Fibroblast of pulmonary artery (primary cell): ENCODE data around the gene COQ3.
"Not testable (repeated sequence)": the region's sequence is repeated elsewhere in the genome, so short reads cannot be mapped to it uniquely, and the experiment has no call there.

Experiments used
- DNase-seq: peaks from one replicate; pipeline ENCODE4 v3.0.0-alpha.2; 2010; ENCODE audit warnings: low read depth
- H3K4me3 ChIP-seq: replicated peaks from 2 replicates; pipeline ENCODE4 v1.5.1; 2011; ENCODE audit warnings: low read depth, mild to moderate bottlenecking, control low read depth, low read length, moderate library complexity
- TF ChIP-seq, protein P1 (sequence below): IDR thresholded peaks from 2 replicates; pipeline ENCODE4 v1.5.1; 2011; ENCODE audit warnings: mild to moderate bottlenecking, control low read depth, low read length, inconsistent platforms; ENCODE audit errors: missing control alignments

Gene COQ3

DNA sequence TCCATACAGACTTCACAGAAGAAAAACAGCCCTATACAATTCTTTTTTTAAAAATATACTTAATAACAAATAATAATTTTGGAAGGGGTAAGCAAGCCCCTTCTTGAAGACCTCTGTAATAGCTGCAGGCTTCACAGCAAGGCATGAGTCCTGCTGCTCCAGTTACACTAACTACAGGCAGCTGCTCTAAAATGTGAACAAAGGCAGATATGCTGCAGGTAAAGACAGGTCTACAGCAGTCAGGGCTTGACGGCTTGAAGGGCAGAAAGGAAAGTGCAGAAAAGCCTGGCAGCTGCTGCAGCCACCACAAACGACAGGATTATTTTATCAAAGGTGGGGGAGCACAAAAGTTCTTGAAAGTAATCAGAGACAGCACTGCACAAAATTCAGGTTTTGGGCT lies 55.8 kb downstream of the COQ3 start:
- no peak for DNase-seq
- TF ChIP-seq, protein P1, sequence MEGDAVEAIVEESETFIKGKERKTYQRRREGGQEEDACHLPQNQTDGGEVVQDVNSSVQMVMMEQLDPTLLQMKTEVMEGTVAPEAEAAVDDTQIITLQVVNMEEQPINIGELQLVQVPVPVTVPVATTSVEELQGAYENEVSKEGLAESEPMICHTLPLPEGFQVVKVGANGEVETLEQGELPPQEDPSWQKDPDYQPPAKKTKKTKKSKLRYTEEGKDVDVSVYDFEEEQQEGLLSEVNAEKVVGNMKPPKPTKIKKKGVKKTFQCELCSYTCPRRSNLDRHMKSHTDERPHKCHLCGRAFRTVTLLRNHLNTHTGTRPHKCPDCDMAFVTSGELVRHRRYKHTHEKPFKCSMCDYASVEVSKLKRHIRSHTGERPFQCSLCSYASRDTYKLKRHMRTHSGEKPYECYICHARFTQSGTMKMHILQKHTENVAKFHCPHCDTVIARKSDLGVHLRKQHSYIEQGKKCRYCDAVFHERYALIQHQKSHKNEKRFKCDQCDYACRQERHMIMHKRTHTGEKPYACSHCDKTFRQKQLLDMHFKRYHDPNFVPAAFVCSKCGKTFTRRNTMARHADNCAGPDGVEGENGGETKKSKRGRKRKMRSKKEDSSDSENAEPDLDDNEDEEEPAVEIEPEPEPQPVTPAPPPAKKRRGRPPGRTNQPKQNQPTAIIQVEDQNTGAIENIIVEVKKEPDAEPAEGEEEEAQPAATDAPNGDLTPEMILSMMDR: no peak
- H3K4me3 ChIP-seq: no peak overlapping the region

DNA sequence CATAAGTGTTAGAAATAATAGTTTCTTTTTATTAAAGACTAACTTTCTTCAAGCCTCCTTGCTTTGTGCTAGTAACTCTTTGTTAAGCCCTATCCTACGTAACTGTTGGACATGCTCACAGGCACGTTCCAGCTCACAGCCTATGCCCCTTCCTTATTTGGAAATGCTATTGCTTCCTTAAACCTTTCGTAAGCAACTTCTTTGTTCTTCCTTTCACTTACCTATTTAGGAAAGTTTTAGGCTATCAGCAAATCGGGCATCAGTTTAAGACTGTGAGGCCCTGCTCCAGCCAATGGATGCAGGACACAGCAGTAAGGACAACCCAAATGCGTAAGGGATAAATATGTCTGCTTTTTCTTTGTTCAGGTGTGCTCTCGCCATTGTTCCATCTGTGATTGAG lies 58.7 kb downstream of the COQ3 start:
- DNase-seq, H3K4me3 ChIP-seq: not testable (repeated sequence)

DNA sequence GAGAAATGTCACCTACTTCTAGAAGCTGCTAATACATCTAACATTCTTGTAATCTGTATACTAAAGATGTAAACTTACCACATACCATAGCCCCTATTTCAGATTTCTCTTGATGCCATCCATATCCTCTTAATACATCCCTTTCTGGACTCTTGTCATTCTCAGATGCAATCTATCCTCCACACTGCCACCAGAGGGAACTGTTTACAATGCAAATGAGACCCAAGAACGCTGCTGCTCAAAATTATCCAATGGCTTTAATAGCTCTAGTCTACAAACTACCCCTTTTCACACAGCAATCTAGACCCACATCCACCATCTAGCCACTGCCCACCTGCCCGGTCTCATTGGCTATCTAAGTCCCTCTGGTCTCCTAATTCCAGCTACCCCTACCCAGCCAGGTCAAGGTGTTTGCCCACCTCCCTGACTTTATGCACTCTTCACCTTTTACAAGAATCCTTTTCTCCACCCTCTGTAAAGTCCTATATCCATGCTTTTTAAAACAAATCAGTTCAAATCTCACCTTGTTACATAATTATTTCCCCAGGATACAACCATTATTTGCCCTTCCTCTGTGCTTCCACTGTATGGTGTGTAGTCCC lies 59.4 kb downstream of the COQ3 start:
- peak; percentile 70 for DNase-seq
- no peak overlapping the region for H3K4me3 ChIP-seq
- TF ChIP-seq, protein P1: peak; percentile 79

DNA sequence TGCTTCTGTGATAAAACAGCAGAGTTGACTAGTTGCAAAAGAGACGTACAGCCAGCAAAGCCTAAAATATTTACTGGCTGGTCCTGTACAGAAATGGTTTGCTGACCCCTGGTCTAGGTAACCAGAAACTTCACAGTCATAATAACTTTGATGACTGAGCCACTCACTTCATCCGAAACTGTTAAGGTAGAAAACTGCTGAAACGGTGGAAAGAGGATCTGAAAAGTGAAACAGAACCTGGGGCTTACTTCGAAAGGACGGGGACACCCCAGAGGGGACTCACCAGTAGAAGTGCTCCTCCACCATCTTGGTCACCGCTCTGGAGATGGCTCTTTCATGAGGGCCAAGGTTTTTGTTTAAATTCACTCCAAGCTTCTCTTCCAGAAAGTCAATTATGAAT lies 60.9 kb downstream of the COQ3 start:
- no peak overlapping the region for H3K4me3 ChIP-seq
- TF ChIP-seq, protein P1: no peak
- DNase-seq: no peak

DNA sequence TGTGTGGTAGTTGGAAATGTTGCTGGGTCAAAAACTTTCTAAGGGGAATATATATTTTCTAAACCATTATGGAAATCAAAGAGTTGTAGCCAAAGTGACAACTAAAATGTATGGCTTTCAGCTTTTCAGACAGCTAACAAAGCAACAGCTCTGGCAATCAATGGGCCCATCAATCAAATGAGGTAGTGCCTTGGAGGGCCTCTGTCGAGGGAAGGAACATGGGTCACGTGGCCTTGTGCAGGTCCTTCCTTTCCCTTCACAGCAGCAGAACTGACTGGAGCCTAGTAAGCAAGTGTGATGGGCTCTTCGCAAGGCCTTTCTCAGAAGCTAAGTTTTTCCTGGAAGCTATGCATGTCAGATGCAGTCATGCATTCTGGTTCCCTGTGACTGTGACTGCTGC lies 62.5 kb downstream of the COQ3 start:
- no peak for DNase-seq
- TF ChIP-seq, protein P1: no peak
- H3K4me3 ChIP-seq: no peak overlapping the region

DNA sequence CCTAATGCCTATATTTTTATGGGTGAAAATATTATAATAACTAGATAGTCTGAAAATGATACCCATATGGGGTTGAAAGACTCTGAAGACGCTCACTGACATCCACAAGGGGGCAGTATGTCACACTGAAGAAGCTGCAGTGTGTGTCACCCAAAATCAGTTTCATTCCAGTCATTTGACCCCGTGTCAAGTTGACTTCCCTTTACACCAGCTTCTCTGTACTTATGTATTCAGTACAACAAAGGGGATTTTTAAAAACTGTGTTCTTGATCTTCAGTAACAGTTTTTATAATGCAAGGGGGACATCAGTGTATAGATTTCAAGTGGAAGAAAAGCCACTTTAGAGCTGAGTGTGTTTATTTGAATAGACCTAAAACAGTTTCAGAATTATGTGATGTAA lies 63.8 kb downstream of the COQ3 start:
- peak; percentile 78 for DNase-seq
- TF ChIP-seq, protein P1: peak; percentile 93
- no peak overlapping the region for H3K4me3 ChIP-seq

DNA sequence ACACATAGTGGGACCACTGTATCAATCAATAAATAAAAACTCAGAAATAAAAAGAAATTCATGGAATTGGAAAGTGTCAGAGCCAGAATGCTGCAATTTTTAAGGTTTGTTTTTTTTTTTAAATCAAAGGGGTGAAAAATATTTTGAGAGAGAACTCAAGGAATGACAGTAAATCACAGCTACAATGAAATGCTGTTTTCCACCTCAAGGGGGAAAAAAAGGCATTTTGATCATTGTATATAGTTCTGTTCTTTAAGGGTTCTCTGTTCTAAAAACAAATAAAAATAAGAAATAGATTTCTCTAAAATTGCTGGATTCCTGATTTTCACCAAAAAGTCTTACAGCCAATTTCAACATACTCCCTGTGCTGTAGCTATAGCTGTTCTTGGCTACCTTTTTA lies 69.0 kb downstream of the COQ3 start:
- H3K4me3 ChIP-seq: no peak overlapping the region
- no peak for DNase-seq
- TF ChIP-seq, protein P1: no peak
